Hepatocyte (in vitro differentiated cells): ENCODE results near the gene SIGLEC12. TPM values are rescaled to one million over a fixed set of nuclear protein-coding genes. Genes with fewer than 3 reads are reported as not detected.

Experiments
- DNase-seq: peaks from one replicate; pipeline ENCODE4 v3.0.0-alpha.2; 2016; ENCODE audit warnings: low spot score
- H2AFZ ChIP-seq: fragments of 200-600 bp; sonication (generic); 2 replicates; pipeline ENCODE4 v1.6.0; 2016; ENCODE audit warnings: antibody characterized with exemption, mild to moderate bottlenecking
- H3K27ac ChIP-seq: fragments of 200-600 bp; sonication (generic); 2 replicates; pipeline ENCODE4 v1.5.1; 2016; ENCODE audit warnings: mild to moderate bottlenecking
- H3K27me3 ChIP-seq: fragments of 200-600 bp; sonication (generic); 2 replicates; pipeline ENCODE4 v1.6.1; 2016
- H3K36me3 ChIP-seq: fragments of 200-600 bp; sonication (generic); replicated peaks from 2 replicates; pipeline ENCODE4 v1.5.1; 2016; ENCODE audit warnings: low read depth; ENCODE audit not compliant: insufficient read depth
- H3K4me1 ChIP-seq: fragments of 200-600 bp; sonication (generic); 2 replicates; pipeline ENCODE4 v1.5.1; 2016; ENCODE audit warnings: mild to moderate bottlenecking, moderate library complexity; ENCODE audit not compliant: insufficient read depth
- H3K4me2 ChIP-seq: fragments of 200-600 bp; sonication (generic); 2 replicates; pipeline ENCODE4 v1.6.0; 2016
- H3K4me3 ChIP-seq: fragments of 200-600 bp; sonication (generic); 2 replicates; pipeline ENCODE4 v1.5.1; 2016; ENCODE audit warnings: mild to moderate bottlenecking
- H3K79me2 ChIP-seq: fragments of 200-600 bp; sonication (generic); 2 replicates; pipeline ENCODE4 v1.6.0; 2017; ENCODE audit warnings: mild to moderate bottlenecking
- H3K9me2 ChIP-seq: fragments of 200-600 bp; sonication (generic); replicated peaks from 2 replicates; pipeline ENCODE4 v1.6.0; 2017; ENCODE audit warnings: mild to moderate bottlenecking; ENCODE audit not compliant: insufficient read depth
- H3K9me3 ChIP-seq: fragments of 200-600 bp; sonication (generic); 2 replicates; pipeline ENCODE4 v1.5.1; 2016; ENCODE audit warnings: low read depth, mild to moderate bottlenecking
- H4K20me1 ChIP-seq: fragments of 200-600 bp; sonication (generic); 2 replicates; pipeline ENCODE4 v1.6.0; 2016; ENCODE audit warnings: mild to moderate bottlenecking; ENCODE audit not compliant: insufficient read depth, poor library complexity, severe bottlenecking
- CTCF ChIP-seq: fragments of 200-600 bp; sonication (generic); IDR thresholded peaks from 2 replicates; pipeline ENCODE4 v1.5.1; 2016; ENCODE audit warnings: antibody characterized with exemption, mild to moderate bottlenecking; ENCODE audit not compliant: poor library complexity
- EZH2 ChIP-seq: fragments of 200-600 bp; sonication (generic); IDR thresholded peaks from 2 replicates; pipeline ENCODE4 v1.6.1; 2016; ENCODE audit warnings: antibody characterized with exemption, mild to moderate bottlenecking, borderline replicate concordance
- EZH2phosphoT487 ChIP-seq: fragments of 200-600 bp; sonication (generic); IDR thresholded peaks from one replicate; pipeline ENCODE4 v1.6.1; 2018; ENCODE audit warnings: antibody characterized with exemption, mild to moderate bottlenecking, low read depth, moderate library complexity; ENCODE audit not compliant: unreplicated experiment, severe bottlenecking
- WGBS: methylation state at CpG from one replicate; pipeline ENCODE4 v1.1.6; 2016; ENCODE audit warnings: low lambda C conversion rate; ENCODE audit errors: missing lambda C conversion rate; 5-methylcytosine and 5-hydroxymethylcytosine counted together
- polyA plus RNA-seq: library from polyadenylated mRNA; unstranded; fragments of >200 nt; fragmentation: Nextera tagmentation; extraction: Ambion mirVana; gene quantifications from 2 replicates; pipeline ENCODE4 v1.2.1, GENCODE V29; 2016
- total RNA-seq: library from RNA; depleted of rRNA; stranded (reverse); fragments of >200 nt; gene quantifications from 2 replicates; pipeline ENCODE4 v1.2.3, GENCODE V29; 2014

The SIGLEC12 gene
- total and polyA plus RNA-seq, 2 experiments from 2014 or later, result 0.29 TPM; not detected in 1

GRCh38 chr19:51520728-51521127 is 19.1 kb upstream of the SIGLEC12 start:
- no peak overlapping the region for H3K4me3 ChIP-seq
- no peak overlapping the region for H2AFZ ChIP-seq
- 61% methylated on average over 2 of the region's 2 CpGs for WGBS
- no peaks in the 10 kb centered on the region for H4K20me1 ChIP-seq
- H3K79me2 ChIP-seq, result no peaks in the 10 kb centered on the region
- no peak for TF ChIP-seq EZH2phosphoT487
- TF ChIP-seq CTCF, result no peak
- no peak for TF ChIP-seq EZH2
- DNase-seq, result no peak
- H3K4me2 ChIP-seq, result no peak overlapping the region
- H3K9me3 ChIP-seq, result no peaks in the 10 kb centered on the region
- H3K27me3 ChIP-seq, result no peaks in the 10 kb centered on the region
- H3K27ac ChIP-seq, result no peak overlapping the region
- no peaks in the 10 kb centered on the region for H3K9me2 ChIP-seq
- H3K4me1 ChIP-seq, result no peaks in the 10 kb centered on the region
- no peaks in the 10 kb centered on the region for H3K36me3 ChIP-seq

GRCh38 chr19:51514866-51515481 is 13.4 kb upstream of the SIGLEC12 start:
- no peaks in the 10 kb centered on the region for H3K79me2 ChIP-seq
- TF ChIP-seq CTCF, result peak; percentile 56
- no peak for TF ChIP-seq EZH2phosphoT487
- no peak for TF ChIP-seq EZH2
- no peaks in the 10 kb centered on the region for H3K4me1 ChIP-seq
- no peak overlapping the region for H3K4me3 ChIP-seq
- H3K27me3 ChIP-seq, result no peaks in the 10 kb centered on the region
- H3K4me2 ChIP-seq, result no peak overlapping the region
- no peaks in the 10 kb centered on the region for H3K9me3 ChIP-seq
- H2AFZ ChIP-seq, result no peak overlapping the region
- peak; percentile 65 for DNase-seq
- H4K20me1 ChIP-seq, result no peaks in the 10 kb centered on the region
- no peaks in the 10 kb centered on the region for H3K9me2 ChIP-seq
- H3K36me3 ChIP-seq, result no peaks in the 10 kb centered on the region
- 23% methylated on average over 3 of the region's 3 CpGs for WGBS
- no peak overlapping the region for H3K27ac ChIP-seq

- no peak for DNase-seq
- no peaks in the 10 kb centered on the region for H3K9me3 ChIP-seq
- H3K79me2 ChIP-seq, result no peaks in the 10 kb centered on the region
- TF ChIP-seq CTCF (no peak), EZH2 (no peak), EZH2phosphoT487 (no peak)
- no peaks in the 10 kb centered on the region for H3K27me3 ChIP-seq
- no peaks in the 10 kb centered on the region for H4K20me1 ChIP-seq
- no peak overlapping the region for H3K4me2 ChIP-seq
- no peaks in the 10 kb centered on the region for H3K4me1 ChIP-seq
- H2AFZ ChIP-seq, result no peak overlapping the region
- WGBS, result 36% methylated on average over 2 of the region's 2 CpGs
- H3K36me3 ChIP-seq, result no peaks in the 10 kb centered on the region
- no peaks in the 10 kb centered on the region for H3K9me2 ChIP-seq
- no peak overlapping the region for H3K4me3 ChIP-seq
- no peak overlapping the region for H3K27ac ChIP-seq
Observed at GRCh38 chr19:51513968-51514367, 12.4 kb upstream of the SIGLEC12 start.
